ENCODE results near the gene NISCH. TPM values are rescaled to one million over a fixed set of nuclear protein-coding genes. Genes with fewer than 3 reads are reported as not detected.

NISCH gene
- total RNA-seq, 8 experiments from 2014 or later = 54.4 to 134 (median 80.6) TPM

DNA sequence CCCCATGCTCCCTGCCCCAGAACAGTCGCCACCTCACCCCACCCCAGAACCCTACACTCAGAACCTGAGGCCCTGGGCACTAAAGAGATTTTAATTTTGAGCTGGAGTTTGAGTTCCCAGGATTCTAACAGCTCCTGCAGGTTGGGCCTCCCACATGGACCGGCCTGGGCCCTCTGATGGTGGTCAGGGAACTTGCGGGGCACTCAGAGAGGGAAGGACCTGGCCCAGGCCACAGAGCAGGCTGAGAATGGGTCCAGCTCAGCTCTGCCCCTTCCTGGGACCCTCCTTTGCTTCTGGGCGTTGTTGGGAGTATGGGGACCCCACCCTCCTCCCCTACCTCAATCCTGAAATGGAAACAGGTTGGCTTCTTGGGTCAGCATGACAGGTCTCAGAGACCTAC is 9.4 kb upstream of the NISCH start:
- ATAC-seq (replicated peaks in 6 of 8) = no peak

DNA sequence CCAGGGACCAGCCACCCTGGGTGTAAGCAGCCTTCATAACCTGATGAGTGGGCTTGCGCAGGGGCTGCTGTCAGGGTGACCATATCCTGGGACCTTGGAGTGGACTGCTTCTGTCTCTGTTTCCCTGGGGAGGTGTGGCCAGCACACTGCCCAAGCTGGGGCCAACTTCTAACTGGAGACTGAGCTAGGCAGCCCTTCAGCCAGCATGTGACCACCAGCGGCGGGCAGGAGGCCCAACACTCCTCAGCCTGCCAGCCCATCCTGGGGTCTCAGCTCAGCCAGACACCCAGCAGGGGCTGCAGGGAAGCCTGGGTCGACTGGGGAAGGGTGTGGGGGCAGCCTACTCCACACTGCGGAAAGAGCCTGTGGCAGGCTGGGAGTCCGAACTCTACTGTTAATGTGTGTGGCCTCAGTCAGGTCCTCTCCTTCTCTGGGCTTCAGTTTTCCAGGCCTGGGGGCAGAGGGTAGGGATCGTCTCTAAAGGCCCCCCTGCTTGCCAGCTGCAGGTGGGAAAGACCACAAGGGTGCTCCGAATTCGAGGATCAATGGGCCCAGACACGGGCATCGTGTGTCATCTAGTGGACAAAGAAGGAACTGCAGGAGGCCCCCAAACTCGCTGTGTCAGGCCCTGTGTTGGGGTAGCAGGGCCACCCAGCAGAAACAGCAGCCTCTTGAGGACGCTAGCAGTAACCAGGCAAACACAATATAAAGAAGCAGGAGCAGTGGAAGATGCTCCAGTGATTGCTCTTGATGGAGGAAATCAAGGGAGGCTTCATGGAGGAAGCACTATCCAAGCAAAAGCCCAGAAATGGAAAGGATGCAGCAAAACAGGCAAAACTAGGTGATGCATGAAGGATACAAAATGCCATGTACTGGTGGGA is 8.5 kb upstream of the NISCH start:
- Histone ChIP-seq H3K4me1 (replicated peaks in 1 of 2) (peaks cover 0 to 4% of the 10 kb centered on the region in 2 donors), H3K27ac (no peak overlapping the region), H3K4me3 (no peak overlapping the region)
- in situ Hi-C loops (cut with MboI; ENCODE audit: low pct_unique_long_range_greater_than_20kb in 2 of 9, low sequenced_read_pairs in 9 of 9, unreplicated experiment in 9 of 9) = no loop called here
- 0 to 73% (median 0%) methylated on average over 1 to 6 of the region's 13 CpGs; no CpG with 5 or more reads in 5 of the 10 experiments for WGBS, 10 experiments
- ATAC-seq (replicated peaks in 6 of 8) = peak; percentile 27 to 75 (median 50)

More for the DNA sequence above, 9.4 kb upstream of the NISCH start:
- WGBS, 10 experiments = 55 to 100% (median 60%) methylated on average over 1 to 2 of the region's 4 CpGs; no CpG with 5 or more reads in 7 of the 10 experiments
- no peak overlapping the region for H3K4me3 ChIP-seq
- peaks cover 0 to 4% of the 10 kb centered on the region in 2 donors for H3K4me1 ChIP-seq (replicated peaks in 1 of 2)
- in situ Hi-C loops (cut with MboI; ENCODE audit: low pct_unique_long_range_greater_than_20kb in 2 of 9, low sequenced_read_pairs in 9 of 9, unreplicated experiment in 9 of 9) = no loop called here
- no peak overlapping the region for H3K27ac ChIP-seq

DNA sequence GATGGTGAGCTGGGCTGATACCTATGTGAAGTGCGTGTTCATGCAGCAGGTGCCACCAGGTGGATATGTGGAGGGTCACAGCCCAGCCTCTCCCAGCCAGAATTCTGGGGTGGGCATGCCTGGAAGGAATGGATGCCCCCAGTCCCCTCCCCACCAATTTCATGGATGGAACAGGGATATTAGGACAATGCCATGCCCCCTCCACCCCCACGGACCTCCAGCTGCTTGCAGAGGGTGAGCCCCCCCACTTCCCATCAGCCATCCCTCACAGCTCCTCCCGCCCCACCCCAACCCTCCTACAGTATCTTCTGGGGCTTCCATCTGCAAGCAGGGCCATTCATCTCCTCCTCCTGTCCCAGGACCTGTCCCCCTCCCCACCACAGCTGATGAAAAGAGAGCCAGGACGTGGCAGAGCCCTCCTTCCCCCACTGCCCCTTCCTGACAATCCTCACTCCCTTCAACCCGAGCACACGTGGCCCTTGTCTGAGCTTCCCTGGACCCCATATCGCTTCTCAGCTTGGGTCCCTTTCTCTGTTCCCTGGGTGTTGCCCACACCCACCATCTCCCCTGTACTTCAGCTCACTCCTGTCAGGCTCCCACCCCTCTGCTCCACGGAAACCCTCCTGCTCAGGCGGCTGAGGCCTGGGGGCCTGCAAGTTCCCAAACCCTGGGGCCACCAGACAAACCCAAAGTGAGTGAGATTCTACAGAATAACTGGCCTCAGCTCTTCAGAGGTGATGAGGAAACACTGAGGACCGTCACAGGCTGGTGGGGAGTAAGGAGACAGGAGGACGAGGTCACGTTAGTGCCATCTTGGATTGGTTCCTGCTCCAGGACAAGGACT is 7.7 kb upstream of the NISCH start:
- Histone ChIP-seq H3K4me1 (replicated peaks in 1 of 2) (peaks cover 0 to 4% of the 10 kb centered on the region in 2 donors), H3K4me3 (no peak overlapping the region), H3K27ac (no peak overlapping the region)
- WGBS, 10 experiments = 63 to 80% (median 69%) methylated on average over 1 to 8 of the region's 12 CpGs; no CpG with 5 or more reads in 4 of the 10 experiments
- no peak for ATAC-seq (replicated peaks in 6 of 8)
- in situ Hi-C loops (cut with MboI; ENCODE audit: low pct_unique_long_range_greater_than_20kb in 2 of 9, low sequenced_read_pairs in 9 of 9, unreplicated experiment in 9 of 9) = no loop called here

DNA sequence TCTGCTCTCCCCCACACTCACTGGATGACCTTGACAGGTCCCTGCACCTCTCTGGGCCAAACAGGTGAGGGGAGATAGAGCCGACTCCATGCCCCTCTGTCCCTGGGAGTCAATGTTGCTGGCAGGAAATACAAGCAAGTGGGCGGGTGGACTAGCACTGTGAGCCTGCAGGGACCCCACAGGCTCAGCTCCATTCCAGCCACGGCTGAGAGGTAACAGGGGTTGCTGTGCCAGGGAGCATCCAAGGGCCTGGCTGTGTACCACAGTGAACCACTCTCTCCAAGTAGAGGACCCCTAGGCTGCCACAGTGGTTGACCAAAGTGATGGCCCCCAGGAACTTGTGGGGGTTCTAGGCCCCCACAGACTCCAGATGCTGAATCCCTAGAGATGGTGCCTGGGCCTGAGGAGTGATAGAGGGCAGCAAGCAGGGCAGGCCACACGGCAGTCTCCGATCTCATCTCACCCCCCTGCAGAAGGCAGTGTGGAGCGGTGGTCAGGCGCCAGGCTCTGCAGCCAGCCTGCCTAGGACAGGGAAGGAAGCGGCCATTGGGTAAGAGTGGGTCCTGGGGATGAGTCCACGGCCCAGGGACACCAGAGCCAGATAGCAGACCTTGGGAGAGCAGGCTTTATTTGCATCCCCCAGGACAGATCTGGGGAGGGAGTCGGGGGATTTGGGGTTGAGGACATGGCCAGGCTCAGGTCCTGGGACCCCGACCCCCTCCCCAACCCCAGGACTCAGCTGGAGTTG is 4.7 kb upstream of the NISCH start:
- 90 to 100% (median 100%) methylated on average over 1 to 5 of the region's 11 CpGs; no CpG with 5 or more reads in 4 of the 10 experiments for WGBS, 10 experiments
- Histone ChIP-seq H3K27ac (no peak overlapping the region), H3K4me3 (no peak overlapping the region), H3K4me1 (replicated peaks in 1 of 2) (peaks cover 6 to 14% of the 10 kb centered on the region in 2 donors)
- ATAC-seq (replicated peaks in 6 of 8) = no peak
- in situ Hi-C loops (cut with MboI; ENCODE audit: low pct_unique_long_range_greater_than_20kb in 2 of 9, low sequenced_read_pairs in 9 of 9, unreplicated experiment in 9 of 9) = no loop called here

DNA sequence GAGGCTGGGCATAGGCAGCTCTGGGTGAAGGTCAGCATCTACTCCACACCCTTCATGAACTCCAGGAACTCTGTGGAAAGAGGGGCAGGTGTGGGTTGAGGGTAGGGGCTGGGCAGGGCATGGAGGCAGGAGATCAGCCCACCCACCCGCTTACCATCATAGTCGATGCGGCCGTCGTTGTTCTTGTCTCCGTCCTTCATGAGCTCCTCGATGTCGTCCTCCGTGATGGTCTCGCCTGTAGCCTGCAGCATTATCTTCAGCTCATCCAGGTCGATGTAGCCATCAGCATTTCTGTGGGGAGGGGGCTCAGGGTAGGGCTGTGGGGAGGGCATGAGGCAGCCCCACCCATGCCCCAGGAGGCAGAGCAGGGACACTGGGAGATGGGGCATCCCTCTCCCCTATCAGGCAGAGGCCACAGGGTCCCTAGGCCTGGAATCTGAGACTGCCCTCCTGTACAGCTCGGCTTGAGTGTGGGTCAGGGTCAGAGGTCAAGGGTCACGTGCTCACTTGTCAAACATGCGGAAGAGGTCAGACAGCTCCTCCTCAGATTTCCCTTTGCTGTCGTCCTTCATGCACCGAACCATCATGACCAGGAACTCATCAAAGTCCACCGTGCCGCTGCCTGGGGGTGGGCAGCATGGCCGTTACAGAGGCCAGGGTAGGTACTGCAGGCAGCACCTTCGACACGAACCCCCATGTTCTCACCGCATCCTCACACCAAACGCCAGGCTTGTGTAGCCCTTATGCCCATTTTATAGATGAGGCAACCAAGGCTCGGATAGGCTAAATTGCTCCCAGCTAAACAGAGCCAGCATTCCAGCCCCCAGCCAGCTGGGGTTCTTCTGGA is 3.9 kb upstream of the NISCH start:
- 35 to 100% (median 100%) methylated on average over 1 to 5 of the region's 24 CpGs; no CpG with 5 or more reads in 5 of the 10 experiments for WGBS, 10 experiments
- Histone ChIP-seq H3K4me1 (replicated peaks in 1 of 2) (peaks cover 6 to 14% of the 10 kb centered on the region in 2 donors), H3K4me3 (no peak overlapping the region), H3K27ac (no peak overlapping the region)
- in situ Hi-C loops (cut with MboI; ENCODE audit: low pct_unique_long_range_greater_than_20kb in 2 of 9, low sequenced_read_pairs in 9 of 9, unreplicated experiment in 9 of 9) = no loop called here
- no peak for ATAC-seq (replicated peaks in 6 of 8)

DNA sequence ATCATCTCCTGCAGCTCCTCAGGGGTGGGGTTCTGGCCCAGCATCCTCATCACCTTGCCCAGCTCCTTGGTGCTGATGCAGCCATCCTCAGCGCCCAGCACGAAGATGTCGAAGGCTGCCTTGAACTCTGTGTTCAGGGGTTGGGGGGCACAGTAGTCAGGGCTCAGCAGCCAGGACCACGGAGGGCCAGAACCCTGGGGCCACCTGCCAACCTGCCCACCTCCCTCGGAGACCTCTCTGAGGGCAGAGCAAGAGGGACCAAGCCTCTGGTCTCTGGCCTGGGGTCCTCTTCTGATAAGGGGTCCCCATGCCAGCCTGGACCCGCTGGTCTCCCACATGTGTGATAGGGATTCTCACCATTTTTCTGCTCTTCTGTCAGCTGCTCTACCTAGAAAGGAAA is 3.3 kb upstream of the NISCH start:
- in situ Hi-C loops (cut with MboI; ENCODE audit: low pct_unique_long_range_greater_than_20kb in 2 of 9, low sequenced_read_pairs in 9 of 9, unreplicated experiment in 9 of 9) = no loop called here
- no peak for ATAC-seq (replicated peaks in 6 of 8)
- Histone ChIP-seq H3K4me3 (no peak overlapping the region), H3K27ac (no peak overlapping the region), H3K4me1 (replicated peaks in 1 of 2) (peaks cover 11 to 18% of the 10 kb centered on the region in 2 donors)
- WGBS, 10 experiments = 82 to 100% methylated on average over 2 of the region's 6 CpGs; no CpG with 5 or more reads in 8 of the 10 experiments

DNA sequence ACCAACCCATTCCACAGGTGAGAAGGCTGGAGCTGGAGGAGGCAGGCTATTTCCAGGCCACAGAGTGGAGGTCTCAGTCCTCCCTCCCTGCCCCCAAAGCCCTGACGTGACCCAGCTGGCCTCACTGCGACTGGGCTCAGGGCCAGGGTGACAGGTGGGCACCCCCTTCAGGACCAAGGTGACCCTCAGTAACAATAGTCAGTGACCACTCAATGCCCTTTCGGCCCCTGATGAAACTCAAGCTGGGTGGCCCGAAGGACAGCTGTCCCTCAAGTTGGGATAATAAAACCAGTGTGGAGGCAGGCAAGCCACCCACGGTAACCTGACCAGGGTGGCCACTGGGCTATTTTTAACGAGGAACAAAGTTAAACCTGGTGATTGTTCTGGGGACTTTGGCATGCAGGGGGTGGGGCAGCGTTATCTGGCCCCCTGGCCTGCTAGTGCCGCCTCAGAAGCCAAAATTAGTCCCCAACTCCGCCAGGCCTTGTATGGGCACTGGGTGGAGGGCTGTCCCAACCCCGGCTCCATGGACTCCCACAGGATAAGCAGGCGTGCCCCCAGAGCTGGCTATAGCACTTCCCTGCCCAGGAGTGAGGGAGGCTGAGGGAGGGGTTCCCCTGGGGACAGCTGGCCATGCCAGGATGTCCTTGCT is 2.7 kb upstream of the NISCH start:
- 73 to 100% (median 84%) methylated on average over 1 to 4 of the region's 11 CpGs; no CpG with 5 or more reads in 4 of the 10 experiments for WGBS, 10 experiments
- in situ Hi-C loops (cut with MboI; ENCODE audit: low pct_unique_long_range_greater_than_20kb in 2 of 9, low sequenced_read_pairs in 9 of 9, unreplicated experiment in 9 of 9) = no loop called here
- H3K27ac ChIP-seq = no peak overlapping the region
- no peak overlapping the region for H3K4me3 ChIP-seq
- H3K4me1 ChIP-seq (replicated peaks in 1 of 2) = peaks cover 16 to 24% of the 10 kb centered on the region in 2 donors
- ATAC-seq (replicated peaks in 6 of 8) = no peak

DNA sequence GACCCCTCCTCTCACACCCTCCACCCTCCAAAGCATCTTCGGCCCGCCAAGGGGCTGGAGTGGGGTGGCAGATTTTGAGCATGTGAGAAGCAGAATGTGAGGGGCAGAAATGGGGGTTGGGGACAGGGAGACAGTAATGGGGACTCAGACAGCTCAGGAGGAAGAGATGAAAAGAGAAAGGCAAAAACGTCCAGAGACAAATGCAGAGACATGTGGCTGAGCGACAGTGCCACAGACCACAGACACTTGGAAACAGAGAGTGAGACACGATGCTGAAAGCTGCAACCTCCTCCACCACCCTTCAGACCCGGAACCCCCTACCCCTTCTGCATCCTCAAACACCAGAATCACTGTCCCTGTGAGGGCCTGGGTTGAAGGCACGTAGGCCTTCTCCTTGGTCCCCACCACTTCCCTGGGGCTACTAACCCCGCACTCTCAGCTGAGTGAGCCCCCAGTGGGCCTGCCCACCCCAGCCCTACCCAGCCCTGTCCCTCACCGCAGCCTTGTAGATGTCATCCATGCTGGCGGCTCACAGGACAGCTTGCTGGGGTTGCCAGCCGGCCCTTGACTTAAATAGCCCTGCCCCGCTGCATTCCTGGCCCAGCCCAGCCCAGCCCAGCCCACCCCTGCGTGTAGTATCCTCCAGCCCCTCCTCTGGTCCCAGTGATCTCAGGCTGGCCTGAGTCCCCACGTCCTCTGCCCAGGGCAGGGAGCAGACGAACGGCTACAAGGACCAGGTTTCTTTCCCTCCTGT is 1.7 kb upstream of the NISCH start, which contains the start of gene TNNC1:
Gene TNNC1, minus strand, starts transcription at position 546 of the 754 bp plus-strand sequence. Its CDS starts 26 bp downstream, at position 520.
- peak within 1 kb of the TSS; percentile 65 to 87 for H3K27ac ChIP-seq
- WGBS, 10 experiments = 30 to 100% (median 71%) methylated on average over 1 to 5 of the region's 16 CpGs; no CpG with 5 or more reads in 6 of the 10 experiments

DNA sequence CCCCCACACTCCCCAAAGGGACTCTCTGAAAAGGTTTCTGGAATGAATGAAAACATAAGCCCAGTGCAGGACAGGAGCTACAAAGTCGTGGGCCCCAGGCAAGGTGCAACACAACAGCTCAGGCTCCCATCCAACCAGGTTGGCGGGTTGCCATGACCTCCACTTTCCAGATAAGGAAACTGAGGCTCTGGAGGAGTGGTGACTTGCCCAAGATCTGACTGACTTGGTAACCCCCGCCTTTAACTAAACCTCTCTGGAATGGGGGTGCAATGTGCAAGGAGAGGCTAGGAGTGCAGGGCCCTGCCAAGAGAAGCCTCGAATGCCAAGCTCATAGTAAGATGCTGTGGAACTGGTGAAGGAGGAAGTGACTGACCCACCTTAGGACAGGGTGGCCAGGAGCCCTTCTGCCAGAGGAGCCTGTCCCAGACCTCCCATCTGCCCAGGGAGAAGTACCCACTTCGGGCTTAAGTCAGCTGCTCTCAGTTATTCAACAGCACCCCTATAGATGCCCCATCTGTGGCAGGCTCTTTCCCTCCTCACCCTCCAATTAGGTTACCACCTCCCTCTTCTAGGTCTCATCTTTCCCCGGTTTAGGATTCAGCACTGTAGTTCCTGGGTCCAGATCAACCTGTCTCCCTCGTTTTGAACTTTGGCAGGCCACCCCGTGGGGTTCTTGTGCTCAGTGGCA is 1.0 kb upstream of the NISCH start:
- no peak overlapping the region for H3K4me3 ChIP-seq
- ATAC-seq (replicated peaks in 6 of 8) = no peak
- in situ Hi-C loops (cut with MboI; ENCODE audit: low pct_unique_long_range_greater_than_20kb in 2 of 9, low sequenced_read_pairs in 9 of 9, unreplicated experiment in 9 of 9) = no loop called here

More for the DNA sequence above, 1.7 kb upstream of the NISCH start, which contains the start of gene TNNC1:
- Histone ChIP-seq H3K4me3 (no peak within 1 kb of the TSS), H3K4me1 (replicated peaks in 1 of 2) (peaks cover 21 to 26% of the 10 kb centered on the region in 2 donors)
- in situ Hi-C loops (cut with MboI; ENCODE audit: low pct_unique_long_range_greater_than_20kb in 2 of 9, low sequenced_read_pairs in 9 of 9, unreplicated experiment in 9 of 9) = no loop called here
- ATAC-seq (replicated peaks in 6 of 8) = peak in 6 of 8 experiments; percentile 5 to 24 (median 18)

DNA sequence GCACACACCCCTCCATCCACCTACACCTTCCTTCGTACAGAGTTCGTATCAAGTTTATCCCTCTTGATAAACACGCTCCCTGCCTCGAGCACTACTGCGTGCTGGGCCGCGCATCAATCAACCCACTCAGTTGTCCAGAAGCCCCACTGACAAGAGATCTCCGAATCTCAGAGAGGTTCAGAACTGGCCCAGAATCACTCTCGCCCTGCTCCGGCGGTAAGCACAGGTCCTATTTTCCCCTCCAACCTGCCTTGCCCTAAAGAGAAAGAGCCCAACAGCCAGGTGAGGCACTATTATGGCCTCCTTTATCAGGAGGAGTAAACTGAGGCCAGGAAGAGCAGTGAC is 494 bp upstream of the NISCH start:
- Histone ChIP-seq H3K27ac (peak overlapping the region; percentile 65 to 87), H3K4me1 (replicated peaks in 1 of 2) (peaks cover 21 to 26% of the 10 kb centered on the region in 2 donors), H3K4me3 (peak overlapping the region; percentile 74 to 99 (median 86))
- ATAC-seq (replicated peaks in 6 of 8) = peak in 4 of 8 experiments; percentile 0 to 1 (median 0)
- WGBS, 10 experiments = 15 to 100% (median 75%) methylated on average over 3 to 11 of the region's 11 CpGs; no CpG with 5 or more reads in 2 of the 10 experiments
- in situ Hi-C loops (cut with MboI; ENCODE audit: low pct_unique_long_range_greater_than_20kb in 2 of 9, low sequenced_read_pairs in 9 of 9, unreplicated experiment in 9 of 9) = no loop called here

More for the DNA sequence above, 1.0 kb upstream of the NISCH start:
- Histone ChIP-seq H3K4me1 (replicated peaks in 1 of 2) (peaks cover 21 to 26% of the 10 kb centered on the region in 2 donors), H3K27ac (peak overlapping the region; percentile 65 to 87)
- 38 to 100% (median 88%) methylated on average over 1 to 5 of the region's 8 CpGs; no CpG with 5 or more reads in 5 of the 10 experiments for WGBS, 10 experiments

All from motor neuron (in vitro differentiated cells).